Liver (tissue), 9 donors: ENCODE data around the gene MAML3. TPM values are rescaled to one million over a fixed set of nuclear protein-coding genes. Genes with fewer than 3 reads are reported as not detected.

ENCODE experiments used
- DNase-seq: peaks from one replicate; pipeline ENCODE4 v3.0.0-alpha.2; 2017; ENCODE audit warnings: low spot score
- H3K27ac ChIP-seq, 2 donors: one replicate each; pipeline ENCODE4 v1.7.0; 2013; ENCODE audit warnings: inconsistent platforms in 2 of 2, low read length in 2 of 2, control low read depth in 1 of 2, low read depth in 1 of 2, mild to moderate bottlenecking in 1 of 2
- H3K27me3 ChIP-seq, 4 donors: one replicate each; pipeline versions ENCODE4 v1.6.1 to v1.7.0; 2013; ENCODE audit warnings: low read length in 3 of 4, inconsistent platforms in 1 of 4, mild to moderate bottlenecking in 1 of 4, moderate library complexity in 1 of 4; ENCODE audit not compliant: control insufficient read depth in 4 of 4, insufficient read depth in 4 of 4
- H3K36me3 ChIP-seq, 4 donors: one replicate each; pipeline versions ENCODE4 v1.6.1 to v1.7.0; 2013; ENCODE audit warnings: low read length in 3 of 4, mild to moderate bottlenecking in 3 of 4, low read depth in 1 of 4, moderate library complexity in 1 of 4; ENCODE audit not compliant: control insufficient read depth in 4 of 4, insufficient read depth in 3 of 4
- H3K4me1 ChIP-seq, 4 donors: one replicate each; pipeline versions ENCODE4 v1.6.1 to v1.7.0; 2013; ENCODE audit warnings: low read length in 3 of 4, mild to moderate bottlenecking in 3 of 4, moderate library complexity in 1 of 4; ENCODE audit not compliant: control insufficient read depth in 4 of 4, insufficient read depth in 4 of 4
- H3K4me3 ChIP-seq, 3 donors: one replicate each; pipeline versions ENCODE4 v1.6.1 to v1.7.0; 2013; ENCODE audit warnings: low read length in 3 of 3, control low read depth in 1 of 3, low read depth in 1 of 3, mild to moderate bottlenecking in 1 of 3
- H3K9ac ChIP-seq, 2 donors: one replicate each; pipeline ENCODE4 v1.7.0; 2013; ENCODE audit warnings: low read length in 2 of 2, mild to moderate bottlenecking in 2 of 2, moderate library complexity in 2 of 2, control low read depth in 1 of 2, low read depth in 1 of 2
- H3K9me3 ChIP-seq, 4 donors: one replicate each; pipeline versions ENCODE4 v1.6.1 to v1.7.0; 2013; ENCODE audit warnings: low read length in 3 of 4; ENCODE audit not compliant: control insufficient read depth in 4 of 4
- ATF3 ChIP-seq: IDR thresholded peaks from 2 replicates; pipeline ENCODE4 v1.6.1; 2016; ENCODE audit warnings: antibody characterized with exemption
- EGR1 ChIP-seq, 2 donors: IDR thresholded peaks; 2 replicates each; pipeline ENCODE4 v1.6.1; 2016 to 2018; ENCODE audit warnings: antibody characterized with exemption in 2 of 2, low read depth in 2 of 2
- FOXA1 ChIP-seq: IDR thresholded peaks from 2 replicates; pipeline ENCODE4 v1.6.1; 2016; ENCODE audit warnings: antibody characterized with exemption
- FOXA2 ChIP-seq: IDR thresholded peaks from 2 replicates; pipeline ENCODE4 v1.6.1; 2016; ENCODE audit warnings: antibody characterized with exemption
- GABPA ChIP-seq, 2 donors: IDR thresholded peaks in 1 of 2; conservative IDR thresholded peaks in 1 of 2; 2 replicates each; pipeline ENCODE4 v1.6.1; 2016; ENCODE audit warnings: antibody characterized with exemption in 2 of 2, mild to moderate bottlenecking in 1 of 2, moderate library complexity in 1 of 2
- HNF4A ChIP-seq, 2 donors: conservative IDR thresholded peaks; 2 replicates each; pipeline ENCODE4 v1.6.1; 2016; ENCODE audit warnings: antibody characterized with exemption in 2 of 2, mild to moderate bottlenecking in 2 of 2
- HNF4G ChIP-seq: IDR thresholded peaks from 2 replicates; pipeline ENCODE4 v1.6.1; 2016; ENCODE audit warnings: antibody characterized with exemption
- MAX ChIP-seq: IDR thresholded peaks from 2 replicates; pipeline ENCODE4 v1.6.1; 2016; ENCODE audit warnings: antibody characterized with exemption
- NR2F2 ChIP-seq: IDR thresholded peaks from 2 replicates; pipeline ENCODE4 v1.6.1; 2016; ENCODE audit warnings: antibody characterized with exemption
- REST ChIP-seq: IDR thresholded peaks from 2 replicates; pipeline ENCODE4 v1.6.1; 2016; ENCODE audit warnings: antibody characterized with exemption, mild to moderate bottlenecking
- RXRA ChIP-seq, 2 donors: IDR thresholded peaks; 2 replicates each; pipeline ENCODE4 v1.6.1; 2017 to 2018; ENCODE audit warnings: antibody characterized with exemption in 2 of 2, mild to moderate bottlenecking in 1 of 2
- SP1 ChIP-seq: IDR thresholded peaks from 2 replicates; pipeline ENCODE4 v1.6.1; 2018; ENCODE audit warnings: antibody characterized with exemption, mild to moderate bottlenecking
- TAF1 ChIP-seq: conservative IDR thresholded peaks from 2 replicates; pipeline ENCODE4 v1.6.1; 2016; ENCODE audit warnings: antibody characterized with exemption, mild to moderate bottlenecking
- YY1 ChIP-seq: IDR thresholded peaks from 2 replicates; pipeline ENCODE4 v1.6.1; 2016; ENCODE audit warnings: antibody characterized with exemption, mild to moderate bottlenecking
- ZBTB33 ChIP-seq: IDR thresholded peaks from 2 replicates; pipeline ENCODE4 v1.6.1; 2016; ENCODE audit warnings: antibody characterized with exemption
- WGBS: extraction: QIAGEN DNeasy Blood & Tissue Kit; methylation state at CpG from one replicate; pipeline ENCODE4 v1.1.7; 2013; 5-methylcytosine and 5-hydroxymethylcytosine counted together
- polyA plus RNA-seq, 2 donors: library from polyadenylated mRNA; stranded (reverse) in 1 of 2; unstranded in 1 of 2; fragments of 200-250 nt in 1 of 2; fragments of >200 nt in 1 of 2; fragmentation: Nextera tagmentation in 1 of 2; extraction: Ambion mirVana in 1 of 2; gene quantifications; one replicate each; pipeline versions ENCODE4 v1.2.1 to v1.2.3, GENCODE V29; 2013 to 2015
- total RNA-seq, 2 donors: library from RNA; depleted of rRNA; stranded (reverse); fragments of >200 nt; gene quantifications; one replicate each; pipeline ENCODE4 v1.2.3, GENCODE V29; 2014
- TF ChIP-seq, protein P1 (sequence below): fragments of 150-350 bp; IDR thresholded peaks from 2 replicates; pipeline ENCODE4 v1.5.1; 2017; ENCODE audit warnings: improper control_type of control experiment, low read depth, low read length; ENCODE audit not compliant: missing input control
- donor health status: healthy.
- donor health status: healthy.
- donor health status: healthy.
- donor health status: healthy.
- donor health status: healthy.

The MAML3 gene
- total and polyA plus RNA-seq, 4 donors, result 1.3 to 4.3 (median 2.7) TPM

- WGBS, result 84% methylated on average over 5 of the region's 5 CpGs
- Histone ChIP-seq H3K9ac (no peak overlapping the region), H3K9me3 (no peaks in the 10 kb centered on the region), H3K36me3 (no peaks in the 10 kb centered on the region), H3K27ac (no peak overlapping the region), H3K4me1 (peaks cover 0 to 1% (median 0%) of the 10 kb centered on the region in 4 donors), H3K4me3 (no peak overlapping the region), H3K27me3 (no peaks in the 10 kb centered on the region)
- no peak for DNase-seq
- TF ChIP-seq MAX (no peak), EGR1 (IDR thresholded peaks at IDR 0.05; ENCODE audit: low read depth in 2 of 2) (no peak), HNF4G (no peak), ZBTB33 (no peak), ATF3 (no peak), TAF1 (no peak), GABPA (IDR thresholded peaks at IDR 0.05 in 1 of 2, conservative IDR thresholded peaks at IDR 0.05 in 1 of 2) (no peak), FOXA1 (no peak), HNF4A (conservative IDR thresholded peaks at IDR 0.05) (no peak), SP1 (no peak)
These were observed 167.9 kb downstream of the MAML3 start for GRCh38 chr4:139986106-139986505.

- H3K27ac ChIP-seq, result no peak overlapping the region
- no peaks in the 10 kb centered on the region for H3K36me3 ChIP-seq
- H3K9me3 ChIP-seq, result no peaks in the 10 kb centered on the region
- H3K4me3 ChIP-seq, result no peak overlapping the region
- H3K27me3 ChIP-seq, result no peaks in the 10 kb centered on the region
- no peak overlapping the region for H3K9ac ChIP-seq
- H3K4me1 ChIP-seq, result peaks cover 0 to 1% (median 0%) of the 10 kb centered on the region in 4 donors
- TF ChIP-seq RXRA (IDR thresholded peaks at IDR 0.05), result no peak
- no peak for TF ChIP-seq REST
- TF ChIP-seq TAF1, result no peak
- no peak for TF ChIP-seq EGR1 (IDR thresholded peaks at IDR 0.05; ENCODE audit: low read depth in 2 of 2)
- TF ChIP-seq MAX, result no peak
- TF ChIP-seq YY1, result no peak
- no peak for TF ChIP-seq ZBTB33
- no peak for TF ChIP-seq FOXA1
- TF ChIP-seq, protein P1, sequence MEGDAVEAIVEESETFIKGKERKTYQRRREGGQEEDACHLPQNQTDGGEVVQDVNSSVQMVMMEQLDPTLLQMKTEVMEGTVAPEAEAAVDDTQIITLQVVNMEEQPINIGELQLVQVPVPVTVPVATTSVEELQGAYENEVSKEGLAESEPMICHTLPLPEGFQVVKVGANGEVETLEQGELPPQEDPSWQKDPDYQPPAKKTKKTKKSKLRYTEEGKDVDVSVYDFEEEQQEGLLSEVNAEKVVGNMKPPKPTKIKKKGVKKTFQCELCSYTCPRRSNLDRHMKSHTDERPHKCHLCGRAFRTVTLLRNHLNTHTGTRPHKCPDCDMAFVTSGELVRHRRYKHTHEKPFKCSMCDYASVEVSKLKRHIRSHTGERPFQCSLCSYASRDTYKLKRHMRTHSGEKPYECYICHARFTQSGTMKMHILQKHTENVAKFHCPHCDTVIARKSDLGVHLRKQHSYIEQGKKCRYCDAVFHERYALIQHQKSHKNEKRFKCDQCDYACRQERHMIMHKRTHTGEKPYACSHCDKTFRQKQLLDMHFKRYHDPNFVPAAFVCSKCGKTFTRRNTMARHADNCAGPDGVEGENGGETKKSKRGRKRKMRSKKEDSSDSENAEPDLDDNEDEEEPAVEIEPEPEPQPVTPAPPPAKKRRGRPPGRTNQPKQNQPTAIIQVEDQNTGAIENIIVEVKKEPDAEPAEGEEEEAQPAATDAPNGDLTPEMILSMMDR, result no peak
- TF ChIP-seq GABPA (IDR thresholded peaks at IDR 0.05 in 1 of 2, conservative IDR thresholded peaks at IDR 0.05 in 1 of 2), result no peak
- TF ChIP-seq HNF4G, result no peak
- TF ChIP-seq SP1, result no peak
- TF ChIP-seq FOXA2, result no peak
- no peak for TF ChIP-seq HNF4A (conservative IDR thresholded peaks at IDR 0.05)
- no peak for TF ChIP-seq NR2F2
- TF ChIP-seq ATF3, result no peak
- no peak for DNase-seq
These were observed 168.6 kb downstream of the MAML3 start for GRCh38 chr4:139985401-139985800.
